ENCODE data around the gene TTN. TPM values are rescaled to one million over a fixed set of nuclear protein-coding genes. Genes with fewer than 3 reads are reported as not detected.

Gene TTN
- total and polyA plus RNA-seq, 2 of the 4 experiments (the other 2 are of a cell fraction): 0.02 to 0.18 TPM

- H3K27ac ChIP-seq (ENCODE audit: insufficient read depth, low read length): no peak overlapping the region
- no peak overlapping the region for H2AK5ac ChIP-seq (ENCODE audit: low read depth, low read length)
- no peak overlapping the region for H4K5ac ChIP-seq (ENCODE audit: low read depth, low read length)
- H3K14ac ChIP-seq (replicated peaks; ENCODE audit: low read depth, low read length): no peak overlapping the region
- no peak overlapping the region for H3K4ac ChIP-seq (ENCODE audit: low read depth, low read length)
- H3K9me1 ChIP-seq (ENCODE audit: insufficient read depth, low read length): no peaks in the 10 kb centered on the region
- DNase-seq: no peak
- no peak overlapping the region for H2BK120ac ChIP-seq (ENCODE audit: low read depth, low read length)
- POLR2A ChIA-PET (ENCODE audit: unreplicated experiment): no interaction called here
- no peak overlapping the region for H3K56ac ChIP-seq (ENCODE audit: extremely low read depth, insufficient read depth, low read length)
- H2BK15ac ChIP-seq (ENCODE audit: low read depth, low read length): no peak overlapping the region
- H2BK5ac ChIP-seq (ENCODE audit: low read depth, low read length, poor library complexity, severe bottlenecking): no peak overlapping the region
- intact Hi-C loops (cut with micrococcal nuclease): no loop called here
- no peak overlapping the region for H2BK20ac ChIP-seq (ENCODE audit: low read depth, low read length)
- H2AK9ac ChIP-seq (replicated peaks; ENCODE audit: low read depth, low read length, poor library complexity): no peak overlapping the region
- H2AFZ ChIP-seq (replicated peaks; ENCODE audit: low read length, poor library complexity): no peak overlapping the region
- no peaks in the 10 kb centered on the region for H3K79me1 ChIP-seq (ENCODE audit: low read depth in 1 of 2, low read length in 2 of 2)
- H3K36me3 ChIP-seq (ENCODE audit: control insufficient read depth, insufficient read depth, low read length): no peaks in the 10 kb centered on the region
- H3K9me3 ChIP-seq (ENCODE audit: control insufficient read depth, insufficient read depth, low read length): no peaks in the 10 kb centered on the region
- no peak for ATAC-seq (ENCODE audit: low read depth)
- in situ Hi-C loops (cut with MboI; ENCODE audit: low sequenced_read_pairs): no loop called here
- H3K9ac ChIP-seq (ENCODE audit: low read depth, low read length): no peak overlapping the region
- 17% methylated on average over 1 of the region's 5 CpGs; no CpG with 5 or more reads in 1 of the 2 experiments for WGBS, 2 experiments (ENCODE audit: extremely low coverage in 2 of 2, insufficient read length in 1 of 2)
- peaks cover 2% of the 10 kb centered on the region for H3K27me3 ChIP-seq (ENCODE audit: control insufficient read depth, insufficient read depth, low read length)
- no peaks in the 10 kb centered on the region for H4K20me1 ChIP-seq (ENCODE audit: insufficient read depth, low read length)
- H3K18ac ChIP-seq (ENCODE audit: low read depth, low read length): no peak overlapping the region
- TF ChIP-seq MAZ (IDR thresholded peaks at IDR 0.05; ENCODE audit: borderline replicate concordance, low read depth, low read length) (no peak), RCOR1 (IDR thresholded peaks at IDR 0.05; ENCODE audit: insufficient replicate concordance, low read length) (no peak), MXI1 (IDR thresholded peaks at IDR 0.05; ENCODE audit: borderline replicate concordance, low read depth, low read length) (no peak), CEBPB (IDR thresholded peaks at IDR 0.05; ENCODE audit: low read depth, low read length) (no peak), POLR2A (IDR thresholded peaks at IDR 0.05; ENCODE audit: low read depth, low read length) (no peak), RFX5 (IDR thresholded peaks at IDR 0.05; ENCODE audit: low read depth, low read length) (no peak), SMC3 (IDR thresholded peaks at IDR 0.05; ENCODE audit: low read depth, low read length) (no peak), CTCF (conservative IDR thresholded peaks at IDR 0.05; ENCODE audit: low read depth, low read length) (no peak), FOS (IDR thresholded peaks at IDR 0.05; ENCODE audit: low read depth, low read length) (no peak), MAFK (IDR thresholded peaks at IDR 0.05; ENCODE audit: low read depth, low read length) (no peak), USF2 (IDR thresholded peaks at IDR 0.05; ENCODE audit: low read depth, low read length) (no peak), NFE2L2 (IDR thresholded peaks at IDR 0.05; ENCODE audit: low read depth, low read length) (no peak), CHD1 (IDR thresholded peaks at IDR 0.05; ENCODE audit: low read depth, low read length) (no peak), BHLHE40 (IDR thresholded peaks at IDR 0.05; ENCODE audit: low read depth, low read length) (no peak), RAD21 (IDR thresholded peaks at IDR 0.05; ENCODE audit: low read length) (no peak)
- TF ChIP-seq, protein P1, sequence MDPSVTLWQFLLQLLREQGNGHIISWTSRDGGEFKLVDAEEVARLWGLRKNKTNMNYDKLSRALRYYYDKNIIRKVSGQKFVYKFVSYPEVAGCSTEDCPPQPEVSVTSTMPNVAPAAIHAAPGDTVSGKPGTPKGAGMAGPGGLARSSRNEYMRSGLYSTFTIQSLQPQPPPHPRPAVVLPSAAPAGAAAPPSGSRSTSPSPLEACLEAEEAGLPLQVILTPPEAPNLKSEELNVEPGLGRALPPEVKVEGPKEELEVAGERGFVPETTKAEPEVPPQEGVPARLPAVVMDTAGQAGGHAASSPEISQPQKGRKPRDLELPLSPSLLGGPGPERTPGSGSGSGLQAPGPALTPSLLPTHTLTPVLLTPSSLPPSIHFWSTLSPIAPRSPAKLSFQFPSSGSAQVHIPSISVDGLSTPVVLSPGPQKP (IDR thresholded peaks at IDR 0.05; ENCODE audit: borderline replicate concordance, low read depth, low read length): no peak
- H4K91ac ChIP-seq (ENCODE audit: insufficient read depth, low read depth, low read length): no peak overlapping the region
- H3K4me3 ChIP-seq (ENCODE audit: insufficient read depth, low read depth, low read length): no peak overlapping the region
- no peaks in the 10 kb centered on the region for H3K4me1 ChIP-seq (ENCODE audit: control insufficient read depth, insufficient read depth, low read length)
- CTCF ChIA-PET: no interaction called here
- H4K8ac ChIP-seq (ENCODE audit: low read depth in 2 of 2, low read length in 2 of 2): no peak overlapping the region
- BruUV-seq (replicated peaks): no TSS peak
- H3K4me2 ChIP-seq (ENCODE audit: low read depth, low read length): no peak overlapping the region
- dilution Hi-C loops (cut with HindIII; ENCODE audit: low sequenced_read_pairs, unreplicated experiment): no loop called here
- H3K23ac ChIP-seq (ENCODE audit: low read depth, low read length): no peak overlapping the region
These were observed 26.2 kb upstream of the TTN start for GRCh38 chr2:178833382-178833781.

Data from IMR-90 (cell line).